PC-3 (cell line): ENCODE results near the gene RGS7. TPM values are rescaled to one million over a fixed set of nuclear protein-coding genes. Genes with fewer than 3 reads are reported as not detected.

Experiments used
- ATAC-seq: fragments of 200-7000 bp; cut with Tn5 transposase; 2 replicates; pipeline ENCODE4 v1.9.1; 2020; ENCODE audit warnings: mild to moderate bottlenecking, moderate library complexity
- BruUV-seq: library from RNA; stranded (reverse); fragments of 400-500 nt; replicated peaks from 2 replicates; lab custom pipeline; 2021; lab: Mats Ljungman, UMichigan
- CTCF ChIA-PET: fragments of 300-600 bp; sonication (Branson Sonifier 250); formaldehyde crosslinking; loops from one replicate; lab custom pipeline; 2022; ENCODE audit warnings: antibody characterized with exemption; lab: Charles Lee
- POLR2A ChIA-PET: fragments of 300-600 bp; sonication (Branson Sonifier 250); formaldehyde crosslinking; loops from one replicate; lab custom pipeline; 2022; ENCODE audit warnings: antibody characterized with exemption; ENCODE audit not compliant: unreplicated experiment; lab: Charles Lee
- DNase-seq: peaks from one replicate; pipeline ENCODE4 v3.0.0-alpha.2; 2015
- H2AFZ ChIP-seq: fragments of 300-600 bp; sonication (generic); 2 replicates; pipeline ENCODE4 v1.6.0; 2016; ENCODE audit warnings: antibody characterized with exemption, low read length
- H3F3A ChIP-seq: fragments of 300-600 bp; sonication (generic); one replicate; pipeline ENCODE4 v1.6.0; 2017; ENCODE audit warnings: antibody characterized with exemption, low read length, control low read depth, mild to moderate bottlenecking; ENCODE audit not compliant: unreplicated experiment
- H3K27ac ChIP-seq: fragments of 300-600 bp; sonication (generic); 2 replicates; pipeline ENCODE4 v1.5.1; 2016; ENCODE audit warnings: mild to moderate bottlenecking, low read length
- H3K27me3 ChIP-seq: fragments of 300-600 bp; sonication (generic); 2 replicates; pipeline ENCODE4 v1.6.1; 2016; ENCODE audit warnings: low read length, mixed read lengths
- H3K36me3 ChIP-seq: fragments of 300-600 bp; sonication (generic); 2 replicates; pipeline ENCODE4 v1.6.1; 2016; ENCODE audit warnings: low read depth, mixed run types, low read length, mixed read lengths
- H3K4me1 ChIP-seq: fragments of 300-600 bp; sonication (generic); 2 replicates; pipeline ENCODE4 v1.5.1; 2016; ENCODE audit warnings: low read length; ENCODE audit not compliant: insufficient read depth
- H3K4me2 ChIP-seq: fragments of 300-600 bp; sonication (generic); 2 replicates; pipeline ENCODE4 v1.6.0; 2016; ENCODE audit warnings: low read length
- H3K4me3 ChIP-seq: fragments of 300-600 bp; sonication (generic); 2 replicates; pipeline ENCODE4 v1.5.1; 2016; ENCODE audit warnings: mild to moderate bottlenecking, low read length, mixed read lengths
- H3K79me2 ChIP-seq: fragments of 300-600 bp; sonication (generic); 2 replicates; pipeline ENCODE4 v1.6.1; 2017; ENCODE audit warnings: low read length, mixed read lengths
- H3K9ac ChIP-seq: fragments of 300-600 bp; sonication (generic); 2 replicates; pipeline ENCODE4 v1.6.0; 2016; ENCODE audit warnings: mild to moderate bottlenecking, low read length
- H3K9me2 ChIP-seq: fragments of 300-600 bp; sonication (generic); replicated peaks from 2 replicates; pipeline ENCODE4 v1.6.1; 2016; ENCODE audit warnings: mixed run types, low read length, mixed read lengths
- H3K9me3 ChIP-seq: fragments of 300-600 bp; sonication (generic); 2 replicates; pipeline ENCODE4 v1.6.1; 2016; ENCODE audit warnings: low read length, mixed read lengths
- H4K20me1 ChIP-seq: fragments of 300-600 bp; sonication (generic); 2 replicates; pipeline ENCODE4 v1.6.1; 2016; ENCODE audit warnings: low read length, mixed read lengths
- CTCF ChIP-seq: fragments of 300-600 bp; sonication (generic); conservative IDR thresholded peaks from 2 replicates; pipeline ENCODE4 v1.5.1; 2017; ENCODE audit warnings: antibody characterized with exemption, low read depth, mild to moderate bottlenecking, low read length
- EZH2 ChIP-seq: fragments of 300-600 bp; sonication (generic); IDR thresholded peaks from one replicate; pipeline ENCODE4 v1.6.1; 2017; ENCODE audit warnings: antibody characterized with exemption, mild to moderate bottlenecking, low read length; ENCODE audit not compliant: unreplicated experiment
- EZH2phosphoT487 ChIP-seq: fragments of 300-600 bp; sonication (generic); IDR thresholded peaks from 2 replicates; pipeline ENCODE4 v1.6.1; 2018; ENCODE audit warnings: mild to moderate bottlenecking, antibody characterized with exemption, low read length, borderline replicate concordance
- intact Hi-C: fragments of 100-400 bp; cut with micrococcal nuclease; formaldehyde crosslinking; loops from 2 replicates; pipeline ENCODE4 v1.9.0; 2023
- total RNA-seq: library from RNA; depleted of rRNA; stranded (reverse); fragments of >200 nt; gene quantifications from 2 replicates; pipeline ENCODE4 v1.2.3, GENCODE V29; 2014

The RGS7 gene
- total RNA-seq, 1 experiment from 2014 or later = 0.15 TPM

GRCh38 chr1:241181971-241182370, 175.0 kb downstream of the RGS7 start:
- peaks cover 98% of the 10 kb centered on the region for H3K27me3 ChIP-seq
- H3K4me3 ChIP-seq = no peak overlapping the region
- H2AFZ ChIP-seq = no peak overlapping the region
- H3K4me2 ChIP-seq = no peak overlapping the region
- no TSS peak for BruUV-seq
- intact Hi-C loops = no loop called here
- H4K20me1 ChIP-seq = no peaks in the 10 kb centered on the region
- H3K9ac ChIP-seq = no peak overlapping the region
- H3F3A ChIP-seq = no peaks in the 10 kb centered on the region
- CTCF ChIA-PET = no interaction called here
- POLR2A ChIA-PET = no interaction called here
- no peaks in the 10 kb centered on the region for H3K4me1 ChIP-seq
- H3K9me2 ChIP-seq = no peaks in the 10 kb centered on the region
- TF ChIP-seq CTCF = no peak
- H3K36me3 ChIP-seq = no peaks in the 10 kb centered on the region
- no peaks in the 10 kb centered on the region for H3K9me3 ChIP-seq
- DNase-seq (no peak), ATAC-seq (no peak; the same call in 1 of the 2 replicates)
- H3K79me2 ChIP-seq = no peaks in the 10 kb centered on the region
- no peak overlapping the region for H3K27ac ChIP-seq

- no peak for TF ChIP-seq EZH2
- TF ChIP-seq EZH2phosphoT487 = no peak; the same call in 1 of the 2 replicates
- TF ChIP-seq CTCF = no peak
- Histone ChIP-seq H4K20me1 (no peaks in the 10 kb centered on the region), H3K4me1 (no peaks in the 10 kb centered on the region), H3K79me2 (no peaks in the 10 kb centered on the region), H3F3A (no peaks in the 10 kb centered on the region), H3K27ac (no peak overlapping the region), H3K27me3 (peaks cover 98% of the 10 kb centered on the region), H3K36me3 (no peaks in the 10 kb centered on the region), H2AFZ (no peak overlapping the region), H3K9me3 (no peaks in the 10 kb centered on the region), H3K4me3 (no peak overlapping the region), H3K4me2 (no peak overlapping the region), H3K9me2 (no peaks in the 10 kb centered on the region), H3K9ac (no peak overlapping the region)
- ATAC-seq = peak; percentile 27
- ChIA-PET CTCF (no interaction called here), POLR2A (no interaction called here)
- BruUV-seq = no TSS peak
- no peak for DNase-seq
- intact Hi-C loops = no loop called here
Observed at GRCh38 chr1:241181471-241181870, 175.5 kb downstream of the RGS7 start.

GRCh38 chr1:241180569-241180968, 176.4 kb downstream of the RGS7 start:
- H3K36me3 ChIP-seq = no peaks in the 10 kb centered on the region
- no peak overlapping the region for H3K9ac ChIP-seq
- DNase-seq (no peak), ATAC-seq (no peak)
- no peak overlapping the region for H3K27ac ChIP-seq
- no peaks in the 10 kb centered on the region for H3K4me1 ChIP-seq
- no peaks in the 10 kb centered on the region for H3K79me2 ChIP-seq
- CTCF ChIA-PET = no interaction called here
- H4K20me1 ChIP-seq = no peaks in the 10 kb centered on the region
- peaks cover 100% of the 10 kb centered on the region for H3K27me3 ChIP-seq
- no peak overlapping the region for H3K4me2 ChIP-seq
- no peak overlapping the region for H2AFZ ChIP-seq
- POLR2A ChIA-PET = no interaction called here
- no peaks in the 10 kb centered on the region for H3K9me3 ChIP-seq
- TF ChIP-seq CTCF (no peak), EZH2 (no peak), EZH2phosphoT487 (no peak; the same call in 1 of the 2 replicates)
- no peak overlapping the region for H3K4me3 ChIP-seq
- intact Hi-C loops = no loop called here
- H3F3A ChIP-seq = no peaks in the 10 kb centered on the region
- BruUV-seq = no TSS peak
- H3K9me2 ChIP-seq = no peaks in the 10 kb centered on the region
